HUES6 (cell line): ENCODE measurements around the gene SFTA2.
"Not testable (repeated sequence)": the region's sequence is repeated elsewhere in the genome, so short reads cannot be mapped to it uniquely, and the experiment has no call there.

Source experiments
- H3K27ac ChIP-seq: 2 replicates; pipeline ENCODE4 v1.7.0; 2013; ENCODE audit warnings: low read depth, mild to moderate bottlenecking, low read length, inconsistent platforms
- H3K27me3 ChIP-seq: 2 replicates; pipeline ENCODE4 v1.6.1; 2013; ENCODE audit warnings: low read length; ENCODE audit not compliant: control insufficient read depth, insufficient read depth
- H3K36me3 ChIP-seq: 2 replicates; pipeline ENCODE4 v1.6.1; 2013; ENCODE audit warnings: low read length; ENCODE audit not compliant: control insufficient read depth, insufficient read depth
- H3K4me1 ChIP-seq: 2 replicates; pipeline ENCODE4 v1.6.1; 2013; ENCODE audit warnings: low read length; ENCODE audit not compliant: control insufficient read depth, insufficient read depth
- H3K4me3 ChIP-seq: 2 replicates; pipeline ENCODE4 v1.5.1; 2013; ENCODE audit warnings: low read depth, low read length
- H3K9ac ChIP-seq: one replicate; pipeline ENCODE4 v1.6.1; 2013; ENCODE audit warnings: mild to moderate bottlenecking, low read length
- H3K9me3 ChIP-seq: 2 replicates; pipeline ENCODE4 v1.6.1; 2013; ENCODE audit warnings: low read depth, low read length; ENCODE audit not compliant: control insufficient read depth, insufficient read depth

The SFTA2 gene

DNA sequence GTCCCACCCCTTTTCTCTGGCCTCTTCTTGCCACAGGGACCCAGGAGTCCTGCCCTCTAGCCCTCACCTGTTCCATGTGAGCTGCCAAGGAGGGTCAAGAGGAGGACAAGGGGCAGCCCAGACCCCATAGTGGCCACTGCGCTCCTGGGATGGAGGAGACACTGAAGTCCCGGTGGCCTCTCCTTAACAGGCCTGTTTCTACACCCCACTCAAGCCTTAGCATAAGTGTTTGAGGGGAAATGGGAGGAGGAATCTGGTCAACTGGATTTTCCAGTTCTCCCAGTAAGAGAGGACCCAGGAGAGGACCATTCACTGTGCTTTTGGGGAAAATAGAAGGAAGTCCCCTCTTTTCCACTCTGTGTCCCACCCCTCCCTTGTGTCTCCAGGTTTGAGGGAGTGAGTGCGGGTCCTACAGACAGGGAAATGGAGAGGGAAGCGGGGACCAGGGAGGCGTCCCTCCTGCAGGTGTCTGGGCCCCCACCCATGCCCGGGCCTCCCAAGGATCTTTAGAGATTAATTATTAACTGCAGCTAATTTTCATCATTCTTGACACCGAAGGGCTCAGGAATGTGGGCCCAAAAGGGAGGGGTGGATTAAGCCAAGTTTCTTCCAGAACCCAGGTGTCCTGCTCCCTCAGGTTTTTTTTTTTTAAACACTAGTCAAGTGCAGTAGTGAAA is at the start of gene SFTA2:
Gene SFTA2, minus strand, starts transcription at position 202 of the 677 bp plus-strand sequence. Its CDS starts 74 bp downstream, at position 128.
- 0 out of 2 replicates have a peak, but pooled peaks cover 6% of the 10 kb centered on the region for H3K4me1 ChIP-seq
- H3K9me3 ChIP-seq, result peaks cover 7% of the 10 kb centered on the region
- H3K4me3 ChIP-seq, result no peak within 1 kb of the TSS
- no peak within 1 kb of the TSS for H3K9ac ChIP-seq
- peaks cover 4% of the 10 kb centered on the region for H3K36me3 ChIP-seq
- H3K27ac ChIP-seq, result no peak within 1 kb of the TSS
- no peaks in the 10 kb centered on the region for H3K27me3 ChIP-seq

DNA sequence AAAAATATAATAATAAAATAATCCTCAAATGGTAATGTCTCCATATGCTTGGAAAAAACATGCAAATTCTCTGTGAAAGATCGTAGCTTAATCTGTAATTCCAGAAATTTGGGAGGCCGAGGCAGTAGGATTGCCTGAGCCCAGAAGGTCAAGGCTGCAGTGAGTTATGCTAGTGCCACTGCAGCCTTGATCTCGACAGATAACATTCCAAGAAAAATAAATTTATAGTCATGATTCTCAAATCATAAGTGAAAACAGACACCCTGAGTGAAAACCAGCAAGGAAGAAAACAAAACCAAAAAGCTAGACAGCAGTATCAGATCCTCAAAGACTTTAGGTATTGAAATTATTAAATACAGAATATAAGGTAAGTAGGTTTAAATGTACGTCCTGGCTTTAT is 47.7 kb upstream of the SFTA2 start:
- H3K27me3 ChIP-seq, result no peaks in the 10 kb centered on the region
- H3K36me3 ChIP-seq, result no peaks in the 10 kb centered on the region
- H3K4me1 ChIP-seq, result peaks cover 14% of the 10 kb centered on the region; the same call in 1 of the 2 replicates
- H3K9me3 ChIP-seq, result no peaks in the 10 kb centered on the region
- no peak overlapping the region for H3K9ac ChIP-seq
- H3K27ac ChIP-seq, result no peak overlapping the region
- H3K4me3 ChIP-seq, result no peak overlapping the region

DNA sequence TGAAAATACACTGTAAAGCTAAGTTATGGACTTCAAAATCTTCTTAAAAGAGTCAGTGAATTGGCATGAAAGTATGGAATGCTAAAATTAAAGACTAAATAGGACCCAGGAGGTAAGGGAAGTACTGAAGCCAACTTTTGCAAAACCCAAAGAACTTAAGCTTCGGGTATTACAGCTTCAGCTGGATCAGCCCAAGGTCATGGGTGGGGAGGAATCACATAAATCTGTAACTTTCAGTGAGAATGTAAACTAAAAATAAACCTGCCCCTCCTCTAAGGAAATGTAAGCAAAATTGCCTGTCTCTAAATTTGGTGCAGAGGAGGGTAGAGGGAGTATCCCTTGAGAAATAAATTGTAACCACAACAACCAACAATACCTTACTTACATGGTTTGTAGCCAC is 47.2 kb upstream of the SFTA2 start:
- Histone ChIP-seq H3K9me3 (no peaks in the 10 kb centered on the region), H3K4me3 (no peak overlapping the region), H3K36me3 (no peaks in the 10 kb centered on the region), H3K27me3 (no peaks in the 10 kb centered on the region), H3K27ac (no peak overlapping the region), H3K4me1 (peaks cover 14% of the 10 kb centered on the region; the same call in 1 of the 2 replicates), H3K9ac (no peak overlapping the region)

DNA sequence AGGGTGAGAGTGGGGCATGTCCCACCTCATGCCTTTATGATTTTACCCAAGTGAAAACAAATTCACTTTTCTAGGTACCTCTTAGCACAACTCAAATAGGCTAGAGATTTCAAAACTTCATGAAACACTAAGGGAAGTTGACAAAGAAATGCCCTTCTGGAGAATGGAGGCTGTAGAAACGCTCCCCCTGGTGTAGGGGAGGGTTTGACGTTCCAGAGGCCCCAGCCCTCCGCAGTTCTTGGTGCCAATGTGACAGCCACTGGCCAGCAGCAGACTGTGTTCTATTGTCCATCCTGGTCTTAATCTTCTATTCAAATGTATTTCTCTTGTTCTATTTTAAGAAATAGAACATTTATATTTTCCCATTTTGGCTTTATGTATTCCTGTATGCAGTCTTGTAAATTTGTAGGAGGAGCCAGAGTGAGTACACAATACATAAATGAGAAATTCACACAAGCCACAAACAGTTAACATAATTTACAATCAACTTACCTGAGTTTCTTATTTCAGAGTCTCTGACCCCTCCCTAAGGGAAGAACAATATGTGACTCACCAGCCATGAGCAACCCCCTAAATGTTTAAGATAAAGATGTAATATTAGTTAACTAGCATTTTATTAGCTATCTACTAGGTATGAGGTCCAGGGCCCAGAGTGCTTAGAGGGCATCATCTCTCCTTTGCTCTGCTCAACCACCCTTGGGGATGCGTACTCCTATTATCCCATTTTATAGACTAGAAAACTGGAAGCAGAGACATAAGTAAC is 42.7 kb upstream of the SFTA2 start:
- Histone ChIP-seq H3K36me3 (no peaks in the 10 kb centered on the region), H3K9ac (no peak overlapping the region), H3K27ac (no peak overlapping the region), H3K9me3 (no peaks in the 10 kb centered on the region), H3K4me3 (no peak overlapping the region), H3K27me3 (no peaks in the 10 kb centered on the region), H3K4me1 (0 out of 2 replicates have a peak, but pooled peaks cover 4% of the 10 kb centered on the region)

DNA sequence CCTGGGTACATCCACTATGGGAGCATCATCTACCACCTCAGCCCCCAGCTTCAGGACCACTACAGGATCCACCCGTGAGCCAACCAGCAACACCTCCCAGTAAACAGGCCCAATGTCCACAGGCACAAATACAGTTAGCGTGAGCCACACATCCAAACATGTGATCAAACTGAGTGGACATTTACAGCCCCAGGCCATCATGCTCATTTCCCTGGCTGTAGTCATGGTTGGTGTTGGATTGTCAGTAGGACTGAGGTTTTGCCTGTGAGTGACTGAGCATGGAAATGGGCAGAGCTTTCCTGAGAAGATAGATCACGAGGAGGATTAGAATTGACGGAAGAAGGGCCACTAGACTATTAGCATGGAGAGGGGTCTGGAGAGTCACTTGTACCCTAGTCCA is 40.8 kb upstream of the SFTA2 start:
- no peaks in the 10 kb centered on the region for H3K9me3 ChIP-seq
- H3K36me3 ChIP-seq, result no peaks in the 10 kb centered on the region
- H3K27ac ChIP-seq, result no peak overlapping the region
- H3K27me3 ChIP-seq, result no peaks in the 10 kb centered on the region
- H3K9ac ChIP-seq, result no peak overlapping the region
- no peak overlapping the region for H3K4me3 ChIP-seq
- 0 out of 2 replicates have a peak, but pooled peaks cover 4% of the 10 kb centered on the region for H3K4me1 ChIP-seq

DNA sequence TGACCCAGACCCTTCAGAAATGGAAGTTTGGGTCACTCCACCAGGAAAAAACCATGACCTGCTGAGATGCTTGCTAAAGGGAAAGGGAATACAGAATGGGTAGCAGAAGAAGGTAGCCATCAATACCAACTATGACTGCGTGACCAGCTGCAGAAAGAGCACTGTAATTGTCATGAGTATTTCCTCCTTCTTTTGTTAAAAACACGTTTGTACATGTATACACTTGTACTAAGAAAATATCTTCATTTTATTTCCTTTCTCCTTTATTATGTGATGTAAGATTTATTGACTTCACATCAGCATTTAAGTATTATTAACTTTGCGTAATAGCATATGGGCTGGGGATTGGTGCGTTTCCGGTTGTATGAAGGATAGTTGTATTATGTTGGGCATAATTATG is 39.0 kb upstream of the SFTA2 start:
- no peak overlapping the region for H3K4me3 ChIP-seq
- H3K9ac ChIP-seq, result no peak overlapping the region
- H3K9me3 ChIP-seq, result no peaks in the 10 kb centered on the region
- no peak overlapping the region for H3K27ac ChIP-seq
- no peaks in the 10 kb centered on the region for H3K4me1 ChIP-seq
- H3K27me3 ChIP-seq, result no peaks in the 10 kb centered on the region
- no peaks in the 10 kb centered on the region for H3K36me3 ChIP-seq

DNA sequence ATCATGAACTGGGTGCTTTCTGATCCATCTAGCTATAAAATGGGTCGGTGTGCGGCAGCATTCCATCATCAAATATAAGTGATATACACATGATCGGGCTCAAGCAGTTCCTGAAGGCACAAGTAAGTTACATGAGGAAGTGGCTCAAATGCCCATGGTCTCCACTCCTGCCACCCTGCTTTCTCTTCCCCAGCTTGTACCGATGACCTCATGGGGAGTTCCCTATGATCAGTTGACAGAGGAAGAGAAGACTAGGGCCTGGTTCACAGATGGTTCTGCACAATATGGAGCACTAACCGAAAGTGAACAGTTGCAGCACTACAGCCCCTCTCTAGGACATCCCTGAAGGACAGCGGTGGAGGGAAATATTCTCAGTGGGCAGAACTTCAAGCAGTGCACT is 37.2 kb upstream of the SFTA2 start:
- H3K9ac ChIP-seq, H3K27me3 ChIP-seq, H3K9me3 ChIP-seq, H3K4me1 ChIP-seq, H3K4me3 ChIP-seq, H3K36me3 ChIP-seq, H3K27ac ChIP-seq: not testable (repeated sequence)

DNA sequence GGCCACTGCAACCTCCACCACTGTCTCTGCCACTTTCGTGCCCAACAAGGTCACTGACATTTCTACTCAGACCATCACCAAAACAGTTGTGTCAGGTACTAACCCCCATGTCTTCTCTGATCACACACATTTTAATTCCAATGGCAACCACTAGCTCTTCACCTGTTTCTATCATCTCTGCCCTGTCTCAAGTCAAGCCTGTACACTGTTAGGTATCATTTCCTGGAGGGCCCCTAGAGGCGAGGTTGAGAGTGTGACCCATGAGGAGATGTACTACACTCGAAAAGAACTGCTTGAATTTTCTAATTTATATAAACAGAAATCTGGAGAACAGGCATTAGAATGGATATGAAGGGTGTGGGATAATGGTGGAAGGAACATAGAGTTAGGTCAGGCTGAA is 34.2 kb upstream of the SFTA2 start:
- H3K4me1 ChIP-seq, result no peaks in the 10 kb centered on the region
- H3K9ac ChIP-seq, result no peak overlapping the region
- H3K27me3 ChIP-seq, result no peaks in the 10 kb centered on the region
- H3K36me3 ChIP-seq, result no peaks in the 10 kb centered on the region
- no peak overlapping the region for H3K27ac ChIP-seq
- H3K4me3 ChIP-seq, result no peak overlapping the region
- no peaks in the 10 kb centered on the region for H3K9me3 ChIP-seq

DNA sequence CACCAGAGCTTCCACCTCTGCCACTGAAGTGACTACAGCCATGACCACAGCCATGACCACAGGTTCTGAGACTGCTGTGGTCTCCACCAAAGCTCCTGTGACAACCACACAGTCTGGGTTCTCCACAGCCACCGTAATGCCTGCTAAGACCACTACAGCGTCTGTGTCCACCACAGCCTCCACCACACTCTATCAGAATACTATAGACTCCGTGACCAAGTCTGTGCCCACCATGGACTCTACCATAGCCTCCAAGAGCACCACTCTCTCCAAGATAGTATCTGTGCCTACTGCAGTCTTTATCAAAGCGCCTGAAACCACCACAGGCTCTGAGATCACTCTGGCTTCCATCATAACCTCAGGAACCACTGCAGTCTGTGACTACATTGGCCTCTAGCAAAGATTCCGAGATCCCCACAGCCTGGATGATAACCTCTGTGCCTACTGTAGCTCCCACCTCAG is 33.2 kb upstream of the SFTA2 start:
- H3K9ac ChIP-seq, result no peak overlapping the region
- no peaks in the 10 kb centered on the region for H3K36me3 ChIP-seq
- H3K27me3 ChIP-seq, result no peaks in the 10 kb centered on the region

DNA sequence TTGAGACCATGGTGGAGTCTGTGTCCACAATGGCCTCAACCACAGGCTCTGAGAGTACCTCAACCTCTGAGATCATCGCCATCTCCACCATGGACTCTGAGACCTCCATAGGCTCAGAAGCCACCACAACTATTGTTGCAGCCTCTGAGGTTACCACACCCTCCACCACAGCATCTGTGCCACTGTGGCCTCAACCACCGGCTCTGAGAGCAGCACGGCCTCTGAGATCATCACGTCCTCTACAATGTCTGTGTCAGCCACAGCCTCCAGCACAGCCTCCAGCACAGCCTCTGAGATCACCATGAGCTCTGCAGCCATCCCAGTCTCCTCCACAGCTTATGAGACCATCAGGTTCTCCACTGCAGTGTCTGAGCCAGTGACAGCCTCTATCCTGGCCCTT is 32.1 kb upstream of the SFTA2 start:
- Histone ChIP-seq H3K27ac (no peak overlapping the region), H3K9ac (no peak overlapping the region), H3K4me1 (no peaks in the 10 kb centered on the region)

More for the DNA sequence above, 33.2 kb upstream of the SFTA2 start:
- Histone ChIP-seq H3K4me3 (no peak overlapping the region), H3K27ac (no peak overlapping the region), H3K9me3 (no peaks in the 10 kb centered on the region), H3K4me1 (no peaks in the 10 kb centered on the region)

DNA sequence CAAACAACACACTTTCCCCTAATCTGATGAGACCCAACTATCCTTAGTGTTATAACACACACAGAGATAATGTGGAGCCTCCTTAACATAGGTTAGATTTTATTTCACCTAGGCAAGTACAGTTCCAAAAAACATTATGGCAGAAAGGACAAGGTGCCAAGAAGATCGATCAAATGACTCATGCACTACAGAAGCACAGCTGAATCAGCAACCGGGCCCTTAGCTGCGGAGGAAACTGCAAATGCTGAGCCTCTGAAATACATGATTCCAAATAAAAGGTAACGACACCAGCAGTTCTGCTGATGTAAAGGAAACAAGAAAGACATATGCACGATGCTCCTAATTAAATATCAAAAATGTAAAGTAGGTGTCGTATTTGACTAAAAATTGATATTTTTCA is 31.7 kb upstream of the SFTA2 start:
- H3K27ac ChIP-seq, result no peak overlapping the region
- no peaks in the 10 kb centered on the region for H3K4me1 ChIP-seq

More for the DNA sequence above, 32.1 kb upstream of the SFTA2 start:
- Histone ChIP-seq H3K27me3 (no peaks in the 10 kb centered on the region), H3K9me3 (no peaks in the 10 kb centered on the region), H3K36me3 (no peaks in the 10 kb centered on the region), H3K4me3 (no peak overlapping the region)

More for the DNA sequence above, 31.7 kb upstream of the SFTA2 start:
- Histone ChIP-seq H3K9ac (no peak overlapping the region), H3K9me3 (no peaks in the 10 kb centered on the region), H3K27me3 (no peaks in the 10 kb centered on the region), H3K36me3 (no peaks in the 10 kb centered on the region), H3K4me3 (no peak overlapping the region)
